GM21381 (cell line): ENCODE results near the gene FAM13C.
"Not testable (repeated sequence)": the region's sequence is repeated elsewhere in the genome, so short reads cannot be mapped to it uniquely, and the experiment has no call there.

Experiments
- ATAC-seq: cut with Tn5 transposase; IDR thresholded peaks from one replicate; pipeline ENCODE4 v1.9.1; 2021; ENCODE audit warnings: mild to moderate bottlenecking, moderate library complexity; ENCODE audit not compliant: unreplicated experiment

The FAM13C gene

DNA sequence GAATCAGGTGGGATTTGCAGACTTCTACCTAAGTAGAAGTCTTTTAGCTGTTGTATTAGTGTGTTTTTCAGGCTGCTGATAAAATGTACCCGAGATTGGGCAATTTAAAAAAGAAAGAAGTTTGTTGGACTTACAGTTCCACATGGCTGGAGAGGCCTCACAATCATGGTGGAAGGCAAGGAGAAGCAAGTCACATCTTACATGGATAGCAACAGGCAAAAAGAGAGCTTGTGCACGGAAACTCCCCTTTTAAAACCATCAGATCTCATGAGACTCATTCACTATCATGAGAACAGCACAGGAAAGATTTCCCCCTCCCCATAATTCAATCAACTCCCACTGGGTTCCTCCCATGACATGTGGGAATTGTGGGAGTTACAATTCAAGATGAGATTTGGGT lies 123.2 kb downstream of the FAM13C start:
- not testable (repeated sequence) for ATAC-seq

DNA sequence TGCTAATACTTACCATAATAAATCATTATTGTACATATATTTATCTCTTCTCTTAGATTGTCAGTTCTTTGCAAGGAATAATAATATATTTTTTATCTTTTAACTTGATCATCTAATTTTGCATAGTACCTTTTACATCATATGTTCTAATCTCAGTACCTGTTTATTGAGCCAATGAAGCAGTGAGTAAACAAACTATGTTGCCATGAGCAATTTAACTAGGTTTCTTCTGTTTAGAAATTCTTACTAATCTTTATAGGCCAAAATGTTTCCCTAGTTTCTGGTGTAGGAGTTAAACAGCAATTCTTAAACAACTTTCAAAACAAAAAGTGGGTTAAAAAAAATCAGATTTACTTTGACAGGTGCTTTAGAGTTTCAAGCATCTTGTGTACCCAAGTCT lies 124.6 kb downstream of the FAM13C start:
- no peak for ATAC-seq

GRCh38 chr10:59236064-59236697 lies 126.2 kb downstream of the FAM13C start:
- ATAC-seq = no peak

DNA sequence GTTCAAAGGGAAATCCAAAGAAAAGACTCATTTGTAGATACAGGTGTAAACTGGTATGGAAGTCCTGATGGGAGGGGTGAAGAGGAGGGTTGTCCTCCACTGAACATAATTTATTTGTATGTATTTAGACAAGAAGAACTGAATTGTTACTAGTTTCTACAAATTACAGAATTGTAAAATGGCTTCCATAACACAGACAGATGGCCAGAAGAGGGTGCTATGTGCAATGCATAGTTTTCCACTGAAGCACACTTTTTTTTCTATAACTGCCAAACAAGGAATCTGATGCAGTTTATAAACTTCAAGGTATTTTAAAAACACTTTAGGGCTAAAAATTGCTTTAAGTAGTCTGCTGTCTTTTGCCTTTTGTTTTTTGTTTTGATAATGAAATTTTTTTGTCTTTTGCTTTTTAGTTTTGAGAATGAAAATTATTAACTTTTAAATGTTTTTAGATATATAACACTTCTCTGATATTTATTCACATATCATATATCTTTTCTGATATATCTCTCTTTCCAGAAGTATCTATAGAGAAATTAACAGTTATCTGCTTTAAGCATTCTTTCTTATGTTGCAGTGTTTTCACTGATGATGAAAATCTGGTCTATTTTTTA lies 127.4 kb downstream of the FAM13C start:
- no peak for ATAC-seq

GRCh38 chr10:59234194-59234593 lies 128.2 kb downstream of the FAM13C start:
- ATAC-seq = no peak

DNA sequence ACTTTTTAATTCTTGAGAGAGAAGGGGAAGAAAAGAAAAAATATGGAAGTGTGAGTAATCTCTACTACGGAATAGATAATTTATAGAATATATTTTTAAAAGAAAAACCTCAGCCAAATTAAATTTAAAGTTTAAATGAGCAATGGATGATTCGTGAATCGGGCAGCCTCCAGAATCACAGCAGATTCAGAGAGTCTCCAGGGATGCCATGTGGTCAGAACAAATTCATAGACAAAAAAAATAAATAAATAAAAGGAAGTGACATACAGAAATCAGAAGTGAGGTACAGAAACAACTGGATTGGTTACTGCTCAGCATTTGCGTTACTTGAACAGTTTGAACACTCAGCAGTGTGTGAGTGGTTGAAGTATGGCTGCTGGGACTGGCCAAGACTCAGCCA lies 132.9 kb downstream of the FAM13C start:
- no peak for ATAC-seq

DNA sequence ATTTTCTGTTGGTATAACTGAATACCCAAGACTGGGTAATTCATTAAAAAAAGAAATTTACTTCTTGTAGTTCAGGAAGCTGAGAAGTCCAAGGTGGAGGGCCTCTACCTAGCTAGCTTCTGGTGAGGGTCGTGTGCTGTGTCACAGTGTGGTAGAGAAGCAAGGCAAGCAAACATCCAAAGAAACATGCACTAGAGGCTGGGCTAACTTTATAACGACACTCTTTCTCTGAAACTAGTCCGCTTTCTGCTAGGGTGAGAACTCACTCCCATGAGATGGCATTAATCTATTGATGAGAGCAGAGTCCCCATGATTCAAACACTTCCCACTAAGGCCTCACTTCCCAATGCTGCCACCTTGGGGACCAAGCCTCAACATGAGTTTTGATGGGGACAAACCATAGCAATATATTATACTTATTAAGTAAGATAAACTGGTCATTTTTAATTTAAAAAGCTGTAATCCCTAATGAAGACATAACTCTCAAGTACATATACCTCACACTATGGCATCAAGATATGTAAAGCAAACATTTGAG lies 135.1 kb downstream of the FAM13C start:
- no peak for ATAC-seq

- no peak for ATAC-seq
These were observed 137.1 kb downstream of the FAM13C start for GRCh38 chr10:59225211-59225610.

- ATAC-seq = not testable (repeated sequence)
These were observed 138.8 kb downstream of the FAM13C start for GRCh38 chr10:59223597-59223996.

DNA sequence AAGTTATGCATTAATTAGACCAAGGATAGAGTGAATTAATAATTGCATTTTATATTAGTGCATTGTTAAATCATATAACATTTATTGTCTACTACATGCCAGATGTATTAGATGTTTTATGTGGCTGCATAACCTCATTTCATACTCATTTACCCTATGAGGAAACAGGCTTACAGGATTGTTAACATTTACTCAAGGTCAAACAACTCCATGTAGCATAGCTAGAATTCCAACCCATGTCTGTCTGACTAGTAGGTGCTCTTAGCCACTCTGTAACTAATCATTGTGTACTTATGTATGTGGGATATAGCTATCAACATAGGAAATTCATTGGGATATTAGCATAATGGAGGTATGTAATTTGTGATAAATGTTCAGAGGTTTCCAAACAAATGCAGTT lies 139.6 kb downstream of the FAM13C start:
- ATAC-seq = no peak

- ATAC-seq = no peak
These were observed 146.0 kb downstream of the FAM13C start for GRCh38 chr10:59216178-59216869.

DNA sequence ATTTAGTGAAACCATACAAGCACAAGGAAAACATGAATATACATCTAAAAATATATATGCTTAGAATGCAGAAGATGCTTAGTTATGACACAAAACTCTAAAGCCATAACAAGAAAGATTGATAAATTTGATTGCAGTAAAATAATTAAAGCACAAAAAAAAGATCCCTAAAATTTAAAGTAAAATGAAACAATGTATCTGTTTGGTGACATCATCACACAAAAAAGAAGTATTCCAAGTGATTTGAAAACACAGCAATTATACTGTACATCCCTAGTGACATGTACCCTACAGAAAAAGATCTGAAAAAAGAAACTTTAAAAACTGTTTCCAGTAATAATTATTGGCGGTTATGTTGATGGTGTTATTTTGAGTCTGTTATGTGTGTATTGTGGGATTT lies 148.2 kb downstream of the FAM13C start:
- no peak for ATAC-seq

GRCh38 chr10:59212301-59212798 lies 150.0 kb downstream of the FAM13C start:
- no peak for ATAC-seq

DNA sequence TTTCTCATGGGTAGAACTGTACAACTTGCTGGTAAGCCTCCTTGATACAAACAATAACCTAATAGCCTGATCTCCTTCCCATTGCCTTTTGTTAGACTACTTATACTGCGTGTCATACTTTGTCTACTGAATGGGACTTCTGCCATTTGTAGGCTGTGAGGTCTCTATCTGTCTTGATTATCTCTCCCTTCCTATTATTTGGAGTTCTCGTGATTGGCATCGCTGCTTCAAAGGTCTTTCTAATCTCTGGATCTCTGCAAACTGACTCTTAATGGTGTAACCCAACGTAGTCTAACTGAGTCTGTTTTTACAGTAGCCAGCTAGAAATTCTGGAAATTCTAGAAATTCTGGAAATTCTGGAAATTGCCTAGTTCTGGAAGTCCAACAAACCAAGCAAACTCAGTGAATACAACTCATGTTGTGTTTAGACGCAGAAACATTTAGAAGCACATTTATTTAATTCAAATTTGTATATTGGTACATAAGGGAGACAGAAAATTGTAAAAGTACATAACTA lies 156.1 kb downstream of the FAM13C start:
- no peak for ATAC-seq
